K562 (cell line): ENCODE data around the gene PRKCG. TPM values are rescaled to one million over a fixed set of nuclear protein-coding genes. Genes with fewer than 3 reads are reported as not detected.

ENCODE experiments used
- ATAC-seq: fragments of 200-7000 bp; cut with Tn5 transposase; 3 replicates; pipeline ENCODE4 v1.9.1; 2020; ENCODE audit warnings: moderate library complexity
- BruUV-seq: library from RNA; stranded (reverse); fragments of 400-500 nt; replicated peaks from 2 replicates; lab custom pipeline; 2021; lab: Mats Ljungman, UMichigan
- CTCF ChIA-PET: fragments of 300-600 bp; formaldehyde crosslinking; extraction: SDS; loops from one replicate; lab custom pipeline; 2021; ENCODE audit warnings: low intra/inter-chr PET ratio; lab: Yijun Ruan, JAX
- POLR2A ChIA-PET: fragments of 300-600, 350-650 bp; sonication (Branson Sonifier 250); formaldehyde crosslinking; extraction: SDS; loops from one replicate; lab custom pipeline; 2021; ENCODE audit warnings: antibody characterized with exemption, inconsistent platforms; lab: Yijun Ruan, JAX
- DNase-seq, 4 experiments: peaks; one replicate each; pipeline versions ENCODE4 v3.0.0 to v3.0.0-alpha.2; 2011 to 2018; ENCODE audit warnings: low spot score in 3 of 4, mixed read lengths in 3 of 4; ENCODE audit errors: extremely low read depth in 1 of 4
- FAIRE-seq: peaks from 2 replicates; lab custom pipeline; 2011; peaks lifted over from hg19 to GRCh38; lab: Jason Lieb, UNC
- H2AFZ ChIP-seq: 2 replicates; pipeline ENCODE4 v1.6.0; 2011; ENCODE audit warnings: low read depth, low read length, control low read depth, inconsistent platforms
- H3K27ac ChIP-seq: fragments of 200-600 bp; 3 replicates; pipeline ENCODE4 v1.8.0; 2011; ENCODE audit warnings: low read depth, mild to moderate bottlenecking, control low read depth, inconsistent platforms, low read length, moderate library complexity, mixed read lengths; ENCODE audit errors: extremely low read depth
- H3K27me3 ChIP-seq, 2 experiments: fragments of 300-600 bp in 1 of 2; 2 replicates in 1 of 2; 3 replicates in 1 of 2; pipeline versions ENCODE4 v1.6.0 to v1.8.0; 2011; ENCODE audit warnings: inconsistent platforms in 2 of 2, low read length in 2 of 2, mild to moderate bottlenecking in 1 of 2, mixed read lengths in 1 of 2, moderate library complexity in 1 of 2; ENCODE audit not compliant: control insufficient read depth in 2 of 2, insufficient read depth in 2 of 2
- H3K36me3 ChIP-seq: fragments of 300-600 bp; 3 replicates; pipeline ENCODE4 v1.8.0; 2011; ENCODE audit warnings: mild to moderate bottlenecking, low read length, inconsistent platforms; ENCODE audit not compliant: control insufficient read depth, insufficient read depth
- H3K4me1 ChIP-seq, 2 experiments: fragments of 200-600 bp in 1 of 2; replicated peaks in 1 of 2; 2 replicates in 1 of 2; 3 replicates in 1 of 2; pipeline versions ENCODE4 v1.5.1 to v1.8.0; 2011; ENCODE audit warnings: inconsistent platforms in 2 of 2, low read length in 2 of 2, mild to moderate bottlenecking in 1 of 2, mixed read lengths in 1 of 2, moderate library complexity in 1 of 2; ENCODE audit not compliant: control insufficient read depth in 2 of 2, insufficient read depth in 2 of 2
- H3K4me2 ChIP-seq: 2 replicates; pipeline ENCODE4 v1.6.1; 2011; ENCODE audit warnings: low read length, control low read depth, inconsistent platforms, mixed read lengths; ENCODE audit not compliant: insufficient read depth
- H3K4me3 ChIP-seq: fragments of 200-600 bp; sonication (generic), shearing (Covaris generic); 2 replicates; pipeline ENCODE4 v1.5.1; 2016; ENCODE audit warnings: control low read depth, inconsistent platforms
- H3K79me2 ChIP-seq: fragments of 200-600 bp; 3 replicates; pipeline ENCODE4 v1.8.0; 2011; ENCODE audit warnings: low read length, inconsistent platforms; ENCODE audit not compliant: control insufficient read depth, insufficient read depth
- H3K9ac ChIP-seq, 2 experiments: 2 replicates each; pipeline versions ENCODE4 v1.6.0 to v1.6.1; 2011; ENCODE audit warnings: low read depth in 2 of 2, low read length in 2 of 2, control low read depth in 1 of 2, inconsistent platforms in 1 of 2, mild to moderate bottlenecking in 1 of 2, mixed read lengths in 1 of 2; ENCODE audit not compliant: insufficient read depth in 1 of 2
- H3K9me1 ChIP-seq: one replicate; pipeline ENCODE4 v1.6.0; 2011; ENCODE audit warnings: inconsistent platforms, mild to moderate bottlenecking, low read length, moderate library complexity; ENCODE audit not compliant: control insufficient read depth, insufficient read depth
- H3K9me3 ChIP-seq: replicated peaks from 2 replicates; pipeline ENCODE4 v1.5.1; 2011; ENCODE audit warnings: low read depth, low read length, inconsistent platforms; ENCODE audit not compliant: control insufficient read depth, insufficient read depth
- H4K20me1 ChIP-seq: replicated peaks from 2 replicates; pipeline ENCODE4 v1.6.1; 2011; ENCODE audit warnings: low read length, inconsistent platforms, mixed read lengths; ENCODE audit not compliant: control insufficient read depth, insufficient read depth
- CHD1 ChIP-seq: fragments of 200-600 bp; sonication (generic); IDR thresholded peaks from one replicate; pipeline ENCODE4 v1.6.1; 2012; ENCODE audit warnings: mild to moderate bottlenecking, moderate library complexity, low read length, inconsistent platforms
- CSDE1 ChIP-seq, 2 experiments: fragments of 450-650 bp; IDR thresholded peaks; 2 replicates each; pipeline ENCODE4 v1.6.1; 2016; ENCODE audit warnings: mild to moderate bottlenecking in 1 of 2
- HDGF ChIP-seq: fragments of 450-650 bp; IDR thresholded peaks from 2 replicates; pipeline ENCODE4 v1.6.1; 2016
- NONO ChIP-seq, 2 experiments: fragments of 200-400 bp in 1 of 2; fragments of 450-650 bp in 1 of 2; formaldehyde crosslinking in 1 of 2; IDR thresholded peaks; 2 replicates each; pipeline ENCODE4 v1.6.1; 2017; ENCODE audit warnings: low read depth in 2 of 2, mild to moderate bottlenecking in 2 of 2, moderate library complexity in 2 of 2, low read length in 1 of 2
- RB1 ChIP-seq: fragments of 450-650 bp; IDR thresholded peaks from 2 replicates; pipeline ENCODE4 v1.6.1; 2017; ENCODE audit warnings: low read depth, mild to moderate bottlenecking
- STAG1 ChIP-seq: sonication (generic); formaldehyde crosslinking; IDR thresholded peaks from 2 replicates; pipeline ENCODE4 v1.5.0; 2020; ENCODE audit warnings: missing genetic modification reagents, borderline replicate concordance
- YY1 ChIP-seq, 3 experiments: IDR thresholded peaks; 2 replicates each; pipeline ENCODE4 v1.6.1; 2011; ENCODE audit warnings: low read length in 2 of 3, mild to moderate bottlenecking in 2 of 3, moderate library complexity in 2 of 3, borderline replicate concordance in 1 of 3, control low read depth in 1 of 3, low read depth in 1 of 3; ENCODE audit not compliant: insufficient read depth in 3 of 3, insufficient replicate concordance in 2 of 3, control insufficient read depth in 1 of 3, insufficient read length in 1 of 3; ENCODE audit errors: extremely low read depth in 1 of 3
- ZBTB8A ChIP-seq: fragments of 450-650 bp; IDR thresholded peaks from 2 replicates; pipeline ENCODE4 v1.6.1; 2018; ENCODE audit warnings: mild to moderate bottlenecking, moderate library complexity; ENCODE audit not compliant: partially characterized antibody
- ZNF780A ChIP-seq: fragments of 250-450 bp; sonication (Bioruptor Pico); IDR thresholded peaks from 2 replicates; pipeline ENCODE4 v1.5.0; 2021; ENCODE audit warnings: mild to moderate bottlenecking
- WGBS: fragments of 100-300 bp; shearing (Covaris generic); methylation state at CpG from one replicate; pipeline ENCODE4 v1.1.6; 2016; ENCODE audit warnings: low coverage, mixed read lengths; ENCODE audit not compliant: insufficient coverage; ENCODE audit errors: missing lambda C conversion rate; 5-methylcytosine and 5-hydroxymethylcytosine counted together
- in situ Hi-C: fragments of 300-500 bp; cut with MboI; formaldehyde crosslinking; loops from 4 replicates; pipeline ENCODE4 v1.15.0; 2018; ENCODE audit warnings: inconsistent platforms, mixed read lengths
- intact Hi-C: fragments of 100-400 bp; cut with micrococcal nuclease; formaldehyde crosslinking; loops from 2 replicates; pipeline ENCODE4 v1.14.2; 2022
- polyA plus RNA-seq, 8 experiments: library from polyadenylated mRNA; depleted of rRNA in 4 of 8; stranded (reverse) in 5 of 8; unstranded in 3 of 8; fragments of >200 nt; fragmentation: Nextera tagmentation in 2 of 8; fragmentation: Illumina TruSeq in 1 of 8; extraction: Ambion mirVana in 2 of 8; extraction: Trizol in 1 of 8; gene quantifications; 2 replicates each; pipeline versions ENCODE4 v1.2.1 to v1.2.3, GENCODE V29; 2011 to 2014; ENCODE audit warnings: inconsistent platforms in 1 of 8, missing spikeins in 1 of 8
- total RNA-seq, 7 experiments: library from RNA; depleted of rRNA in 6 of 7; stranded (reverse); fragments of >200 nt in 6 of 7; fragmentation: Illumina TruSeq in 2 of 7; extraction: Trizol in 2 of 7; gene quantifications; 2 replicates each; pipeline versions ENCODE4 v1.2.1 to v1.2.3, GENCODE V29; 2011 to 2021; ENCODE audit warnings: low replicate concordance in 1 of 7
- TF ChIP-seq, protein P1 (sequence below): IDR thresholded peaks from 3 replicates; pipeline ENCODE4 v1.6.1; 2011; ENCODE audit warnings: borderline replicate concordance, mild to moderate bottlenecking, moderate library complexity; ENCODE audit not compliant: insufficient read length; ENCODE audit errors: extremely low read depth
- TF ChIP-seq, protein P2 (sequence below): IDR thresholded peaks from 2 replicates; pipeline ENCODE4 v1.6.1; 2011; ENCODE audit warnings: borderline replicate concordance, low read depth, mild to moderate bottlenecking, moderate library complexity, low read length; ENCODE audit not compliant: insufficient read depth, poor library complexity, severe bottlenecking
- TF ChIP-seq, protein P3 (sequence below): fragments of 450-650 bp; conservative IDR thresholded peaks from 2 replicates; pipeline ENCODE4 v1.6.1; 2016; ENCODE audit warnings: missing genetic modification characterization, low read depth, mild to moderate bottlenecking, missing compliant biosample characterization, moderate library complexity
- TF ChIP-seq, protein P4 (sequence below), 3 experiments: IDR thresholded peaks in 2 of 3; conservative IDR thresholded peaks in 1 of 3; 2 replicates each; pipeline ENCODE4 v1.5.1; 2011 to 2012; ENCODE audit warnings: low read length in 3 of 3, mild to moderate bottlenecking in 3 of 3, control low read depth in 2 of 3, improper control_type of control experiment in 1 of 3, inconsistent platforms in 1 of 3, low read depth in 1 of 3, mixed read lengths in 1 of 3, moderate library complexity in 1 of 3; ENCODE audit not compliant: insufficient read depth in 2 of 3

The PRKCG gene
- total and polyA plus RNA-seq, 9 of the 15 experiments (the other 6 are each of a cell fraction or from before 2014, with no cell fraction given): not detected

DNA sequence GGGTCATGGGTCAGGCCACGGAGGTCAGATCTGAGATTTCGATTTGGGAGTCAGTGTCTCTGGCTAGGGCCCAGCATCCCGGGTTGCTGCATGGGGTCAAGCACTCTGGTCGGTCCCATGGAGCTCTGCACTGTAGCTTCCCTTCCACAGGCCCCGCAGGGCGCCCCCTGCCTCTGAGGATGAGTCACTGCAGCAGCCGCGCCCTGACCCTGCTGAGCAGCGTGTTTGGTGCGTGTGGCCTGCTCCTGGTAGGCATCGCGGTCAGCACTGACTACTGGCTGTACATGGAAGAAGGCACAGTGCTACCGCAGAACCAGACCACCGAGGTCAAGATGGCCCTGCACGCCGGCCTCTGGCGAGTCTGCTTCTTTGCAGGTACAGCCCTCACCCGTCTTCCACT, 30.7 kb downstream of the PRKCG start:
- Histone ChIP-seq H3K79me2 (no peaks in the 10 kb centered on the region), H2AFZ (no peak overlapping the region), H3K27ac (no peak overlapping the region), H3K9me1 (no peaks in the 10 kb centered on the region), H3K9ac (no peak overlapping the region), H3K36me3 (no peaks in the 10 kb centered on the region), H4K20me1 (peaks cover 6% of the 10 kb centered on the region; the same call in 1 of the 2 replicates), H3K4me3 (no peak overlapping the region), H3K4me1 (peaks cover 0 to 17% of the 10 kb centered on the region in 2 experiments; a peak in 2 of 5 replicates), H3K4me2 (no peak overlapping the region), H3K27me3 (peaks cover 18 to 53% of the 10 kb centered on the region in 2 experiments; a peak in 4 of 5 replicates), H3K9me3 (no peaks in the 10 kb centered on the region)
- FAIRE-seq: no peak
- POLR2A ChIA-PET: interaction anchor here (0.6 to 1.7 kb wide), 3 partner anchors 11 to 102 kb away, joined by 3 to 4 read pairs (median 3); no protein-coding TSS in a partner anchor
- peak; percentile 63 to 70 (median 70) for DNase-seq
- intact Hi-C loops: loop anchor here (10.0 kb wide), 1 partner anchor 58 kb away; no protein-coding TSS in a partner anchor
- no TSS peak for BruUV-seq
- 4% methylated on average over 17 of the region's 18 CpGs for WGBS
- in situ Hi-C loops: no loop called here
- peak; percentile 82 for ATAC-seq
- CTCF ChIA-PET: no interaction called here
- TF ChIP-seq CSDE1 (IDR thresholded peaks at IDR 0.05) (no peak), YY1 (IDR thresholded peaks at IDR 0.05; ENCODE audit: borderline replicate concordance in 1 of 3, control insufficient read depth in 1 of 3, extremely low read depth in 1 of 3, insufficient read depth in 3 of 3, insufficient read length in 1 of 3, insufficient replicate concordance in 2 of 3, low read depth in 1 of 3, low read length in 2 of 3) (no peak), NONO (IDR thresholded peaks at IDR 0.05; ENCODE audit: low read depth in 2 of 2, low read length in 1 of 2) (no peak), ZNF780A (CRISPR knock-in tag) (no peak), RB1 (no peak), STAG1 (CRISPR knock-in tag) (no peak), CHD1 (no peak), ZBTB8A (no peak), HDGF (no peak)
- TF ChIP-seq, protein P1, sequence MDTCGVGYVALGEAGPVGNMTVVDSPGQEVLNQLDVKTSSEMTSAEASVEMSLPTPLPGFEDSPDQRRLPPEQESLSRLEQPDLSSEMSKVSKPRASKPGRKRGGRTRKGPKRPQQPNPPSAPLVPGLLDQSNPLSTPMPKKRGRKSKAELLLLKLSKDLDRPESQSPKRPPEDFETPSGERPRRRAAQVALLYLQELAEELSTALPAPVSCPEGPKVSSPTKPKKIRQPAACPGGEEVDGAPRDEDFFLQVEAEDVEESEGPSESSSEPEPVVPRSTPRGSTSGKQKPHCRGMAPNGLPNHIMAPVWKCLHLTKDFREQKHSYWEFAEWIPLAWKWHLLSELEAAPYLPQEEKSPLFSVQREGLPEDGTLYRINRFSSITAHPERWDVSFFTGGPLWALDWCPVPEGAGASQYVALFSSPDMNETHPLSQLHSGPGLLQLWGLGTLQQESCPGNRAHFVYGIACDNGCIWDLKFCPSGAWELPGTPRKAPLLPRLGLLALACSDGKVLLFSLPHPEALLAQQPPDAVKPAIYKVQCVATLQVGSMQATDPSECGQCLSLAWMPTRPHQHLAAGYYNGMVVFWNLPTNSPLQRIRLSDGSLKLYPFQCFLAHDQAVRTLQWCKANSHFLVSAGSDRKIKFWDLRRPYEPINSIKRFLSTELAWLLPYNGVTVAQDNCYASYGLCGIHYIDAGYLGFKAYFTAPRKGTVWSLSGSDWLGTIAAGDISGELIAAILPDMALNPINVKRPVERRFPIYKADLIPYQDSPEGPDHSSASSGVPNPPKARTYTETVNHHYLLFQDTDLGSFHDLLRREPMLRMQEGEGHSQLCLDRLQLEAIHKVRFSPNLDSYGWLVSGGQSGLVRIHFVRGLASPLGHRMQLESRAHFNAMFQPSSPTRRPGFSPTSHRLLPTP: no peak
- TF ChIP-seq, protein P2, sequence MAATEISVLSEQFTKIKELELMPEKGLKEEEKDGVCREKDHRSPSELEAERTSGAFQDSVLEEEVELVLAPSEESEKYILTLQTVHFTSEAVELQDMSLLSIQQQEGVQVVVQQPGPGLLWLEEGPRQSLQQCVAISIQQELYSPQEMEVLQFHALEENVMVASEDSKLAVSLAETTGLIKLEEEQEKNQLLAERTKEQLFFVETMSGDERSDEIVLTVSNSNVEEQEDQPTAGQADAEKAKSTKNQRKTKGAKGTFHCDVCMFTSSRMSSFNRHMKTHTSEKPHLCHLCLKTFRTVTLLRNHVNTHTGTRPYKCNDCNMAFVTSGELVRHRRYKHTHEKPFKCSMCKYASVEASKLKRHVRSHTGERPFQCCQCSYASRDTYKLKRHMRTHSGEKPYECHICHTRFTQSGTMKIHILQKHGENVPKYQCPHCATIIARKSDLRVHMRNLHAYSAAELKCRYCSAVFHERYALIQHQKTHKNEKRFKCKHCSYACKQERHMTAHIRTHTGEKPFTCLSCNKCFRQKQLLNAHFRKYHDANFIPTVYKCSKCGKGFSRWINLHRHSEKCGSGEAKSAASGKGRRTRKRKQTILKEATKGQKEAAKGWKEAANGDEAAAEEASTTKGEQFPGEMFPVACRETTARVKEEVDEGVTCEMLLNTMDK: peak; percentile 25
- TF ChIP-seq, protein P3, sequence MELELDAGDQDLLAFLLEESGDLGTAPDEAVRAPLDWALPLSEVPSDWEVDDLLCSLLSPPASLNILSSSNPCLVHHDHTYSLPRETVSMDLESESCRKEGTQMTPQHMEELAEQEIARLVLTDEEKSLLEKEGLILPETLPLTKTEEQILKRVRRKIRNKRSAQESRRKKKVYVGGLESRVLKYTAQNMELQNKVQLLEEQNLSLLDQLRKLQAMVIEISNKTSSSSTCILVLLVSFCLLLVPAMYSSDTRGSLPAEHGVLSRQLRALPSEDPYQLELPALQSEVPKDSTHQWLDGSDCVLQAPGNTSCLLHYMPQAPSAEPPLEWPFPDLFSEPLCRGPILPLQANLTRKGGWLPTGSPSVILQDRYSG: no peak
- TF ChIP-seq, protein P4, sequence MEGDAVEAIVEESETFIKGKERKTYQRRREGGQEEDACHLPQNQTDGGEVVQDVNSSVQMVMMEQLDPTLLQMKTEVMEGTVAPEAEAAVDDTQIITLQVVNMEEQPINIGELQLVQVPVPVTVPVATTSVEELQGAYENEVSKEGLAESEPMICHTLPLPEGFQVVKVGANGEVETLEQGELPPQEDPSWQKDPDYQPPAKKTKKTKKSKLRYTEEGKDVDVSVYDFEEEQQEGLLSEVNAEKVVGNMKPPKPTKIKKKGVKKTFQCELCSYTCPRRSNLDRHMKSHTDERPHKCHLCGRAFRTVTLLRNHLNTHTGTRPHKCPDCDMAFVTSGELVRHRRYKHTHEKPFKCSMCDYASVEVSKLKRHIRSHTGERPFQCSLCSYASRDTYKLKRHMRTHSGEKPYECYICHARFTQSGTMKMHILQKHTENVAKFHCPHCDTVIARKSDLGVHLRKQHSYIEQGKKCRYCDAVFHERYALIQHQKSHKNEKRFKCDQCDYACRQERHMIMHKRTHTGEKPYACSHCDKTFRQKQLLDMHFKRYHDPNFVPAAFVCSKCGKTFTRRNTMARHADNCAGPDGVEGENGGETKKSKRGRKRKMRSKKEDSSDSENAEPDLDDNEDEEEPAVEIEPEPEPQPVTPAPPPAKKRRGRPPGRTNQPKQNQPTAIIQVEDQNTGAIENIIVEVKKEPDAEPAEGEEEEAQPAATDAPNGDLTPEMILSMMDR (IDR thresholded peaks at IDR 0.05 in 2 of 3, conservative IDR thresholded peaks at IDR 0.05 in 1 of 3; ENCODE audit: insufficient read depth in 2 of 3, low read depth in 1 of 3, low read length in 3 of 3): peak; percentile 72 to 83 (median 82)
